Inferior parietal cortex (tissue), 1 donor: Measurements from ENCODE around the gene RBM15.
A peak's percentile ranks its signal among the peaks of the same experiment; 100 is the strongest.

Experiments used
- DNase-seq: peaks from one replicate; pipeline ENCODE4 v3.0.0-alpha.2; 2016; ENCODE audit errors: extremely low spot score

RBM15 gene, protein sequence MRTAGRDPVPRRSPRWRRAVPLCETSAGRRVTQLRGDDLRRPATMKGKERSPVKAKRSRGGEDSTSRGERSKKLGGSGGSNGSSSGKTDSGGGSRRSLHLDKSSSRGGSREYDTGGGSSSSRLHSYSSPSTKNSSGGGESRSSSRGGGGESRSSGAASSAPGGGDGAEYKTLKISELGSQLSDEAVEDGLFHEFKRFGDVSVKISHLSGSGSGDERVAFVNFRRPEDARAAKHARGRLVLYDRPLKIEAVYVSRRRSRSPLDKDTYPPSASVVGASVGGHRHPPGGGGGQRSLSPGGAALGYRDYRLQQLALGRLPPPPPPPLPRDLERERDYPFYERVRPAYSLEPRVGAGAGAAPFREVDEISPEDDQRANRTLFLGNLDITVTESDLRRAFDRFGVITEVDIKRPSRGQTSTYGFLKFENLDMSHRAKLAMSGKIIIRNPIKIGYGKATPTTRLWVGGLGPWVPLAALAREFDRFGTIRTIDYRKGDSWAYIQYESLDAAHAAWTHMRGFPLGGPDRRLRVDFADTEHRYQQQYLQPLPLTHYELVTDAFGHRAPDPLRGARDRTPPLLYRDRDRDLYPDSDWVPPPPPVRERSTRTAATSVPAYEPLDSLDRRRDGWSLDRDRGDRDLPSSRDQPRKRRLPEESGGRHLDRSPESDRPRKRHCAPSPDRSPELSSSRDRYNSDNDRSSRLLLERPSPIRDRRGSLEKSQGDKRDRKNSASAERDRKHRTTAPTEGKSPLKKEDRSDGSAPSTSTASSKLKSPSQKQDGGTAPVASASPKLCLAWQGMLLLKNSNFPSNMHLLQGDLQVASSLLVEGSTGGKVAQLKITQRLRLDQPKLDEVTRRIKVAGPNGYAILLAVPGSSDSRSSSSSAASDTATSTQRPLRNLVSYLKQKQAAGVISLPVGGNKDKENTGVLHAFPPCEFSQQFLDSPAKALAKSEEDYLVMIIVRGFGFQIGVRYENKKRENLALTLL

DNA sequence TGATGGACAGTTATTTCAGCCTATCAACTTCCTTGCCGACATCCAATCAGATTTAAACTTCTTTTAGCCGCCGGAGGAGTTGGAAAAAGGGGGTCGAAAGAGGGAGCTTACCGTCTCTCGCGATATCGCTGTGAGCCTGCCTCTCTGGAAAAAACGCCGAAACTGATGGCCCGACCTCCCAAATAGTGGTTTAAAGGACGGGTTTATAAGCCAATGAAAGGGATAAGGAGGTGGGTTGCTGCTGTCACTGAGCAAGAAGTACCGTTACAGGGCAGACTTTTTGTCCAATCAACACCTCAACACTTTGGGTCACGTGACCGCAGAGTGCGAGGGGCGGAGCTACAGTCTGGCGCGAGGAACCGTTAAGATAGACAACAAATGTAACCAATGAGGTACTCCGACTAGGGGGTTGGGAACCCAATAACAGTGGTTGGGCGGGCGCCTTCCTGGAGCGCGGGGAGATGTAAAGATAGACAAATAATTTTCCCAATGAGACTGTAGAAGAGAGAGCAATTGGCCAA, at the start of gene RBM15:
Gene RBM15, plus strand, starts transcription at position 492 of the 521 bp plus-strand sequence. Its CDS starts 29 bp downstream, at position 521.
- peak; percentile 100 for DNase-seq

DNA sequence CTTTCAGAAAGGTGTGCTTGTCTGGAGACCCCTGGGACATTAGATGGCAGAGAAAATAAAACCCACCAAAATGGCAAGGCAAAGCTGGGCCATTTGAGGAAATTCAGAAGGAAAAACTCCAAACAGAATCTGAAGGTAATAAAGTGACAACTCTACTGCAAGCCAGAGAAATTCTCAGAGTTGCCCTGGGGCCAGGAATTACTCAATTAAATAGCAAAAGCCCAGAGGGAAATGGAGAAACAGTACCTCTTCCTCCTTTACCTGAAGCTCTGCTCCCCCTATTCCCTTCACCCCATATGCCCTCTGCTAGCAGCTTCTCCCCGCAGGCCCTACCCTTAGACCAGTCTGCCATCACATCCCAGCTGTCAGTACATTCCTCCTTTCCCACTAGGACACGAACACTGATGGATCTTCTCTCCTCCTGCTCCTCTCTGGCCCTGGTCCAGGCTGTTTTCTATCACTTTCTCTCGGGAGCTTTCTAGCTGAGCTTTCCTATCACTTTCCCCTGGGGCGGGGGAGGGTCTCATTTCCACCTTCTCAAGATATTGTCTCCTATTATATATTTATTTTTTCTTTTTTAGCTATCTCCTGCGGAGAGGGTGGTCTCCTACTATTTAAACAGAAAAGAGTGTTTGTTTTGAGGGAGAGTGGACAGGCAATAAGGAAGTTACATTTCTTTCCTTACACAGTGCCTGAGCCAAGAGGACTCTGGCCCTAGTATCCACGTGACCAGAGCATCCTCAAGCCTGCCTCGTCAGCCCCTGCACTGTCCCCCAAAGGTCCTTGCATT, 47.7 kb upstream of the RBM15 start:
- no peak for DNase-seq

DNA sequence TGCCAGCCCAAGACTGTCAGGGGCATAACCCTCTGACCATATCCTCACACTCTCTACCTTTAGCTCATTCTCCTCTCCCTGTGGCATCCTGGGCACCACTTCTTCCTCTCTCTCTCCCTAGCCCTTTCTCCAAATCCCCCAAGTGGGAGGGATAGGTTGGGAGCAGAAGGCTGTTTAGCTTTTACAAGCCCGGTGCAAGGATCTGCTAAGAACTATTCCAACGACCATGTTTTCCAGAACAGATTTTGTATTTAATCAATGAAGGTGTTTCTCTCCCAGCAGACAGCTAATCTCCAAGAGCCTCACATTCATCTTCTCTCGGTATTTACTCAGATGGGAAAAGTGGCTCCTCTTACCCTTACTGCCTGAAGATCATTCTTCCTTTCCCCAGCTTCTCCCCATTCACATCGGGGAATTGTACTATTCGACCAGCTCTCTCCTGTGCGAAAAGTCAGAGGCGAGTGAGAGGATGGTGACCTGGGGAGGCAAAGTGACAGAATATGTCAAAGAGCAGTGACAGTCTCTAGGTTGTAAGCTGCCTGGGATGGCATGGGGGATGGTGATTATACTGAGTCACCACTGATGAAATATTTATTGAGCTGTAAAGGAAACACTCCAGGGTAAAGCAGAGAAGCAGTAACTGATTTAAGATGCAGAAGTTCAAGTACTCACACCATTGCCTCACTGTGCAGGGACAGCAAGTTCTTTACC, 47.0 kb upstream of the RBM15 start:
- no peak for DNase-seq

DNA sequence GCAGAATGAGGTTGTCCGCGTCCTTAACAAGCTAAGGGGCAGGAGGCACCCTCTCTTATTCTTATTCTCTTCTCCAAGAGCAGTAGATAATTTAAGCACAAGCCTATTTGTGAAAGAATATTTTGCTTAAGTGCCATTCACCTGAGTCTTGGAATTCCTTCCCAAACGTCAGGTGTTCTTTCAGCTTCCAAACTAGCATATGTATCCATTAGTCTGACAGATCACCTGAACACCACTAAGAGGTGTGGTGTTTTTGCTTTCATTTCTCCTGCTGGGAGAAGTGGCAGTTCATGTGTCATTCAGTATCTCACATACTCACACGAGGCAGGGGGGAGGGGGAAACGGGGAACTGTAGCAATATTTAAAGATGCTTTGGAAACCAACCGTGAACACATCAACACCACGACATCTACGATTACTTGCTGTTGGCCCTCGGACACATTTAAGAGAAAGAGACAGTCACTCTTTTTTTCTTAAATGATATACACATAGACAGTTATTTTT, 45.5 kb upstream of the RBM15 start:
- DNase-seq, result no peak

DNA sequence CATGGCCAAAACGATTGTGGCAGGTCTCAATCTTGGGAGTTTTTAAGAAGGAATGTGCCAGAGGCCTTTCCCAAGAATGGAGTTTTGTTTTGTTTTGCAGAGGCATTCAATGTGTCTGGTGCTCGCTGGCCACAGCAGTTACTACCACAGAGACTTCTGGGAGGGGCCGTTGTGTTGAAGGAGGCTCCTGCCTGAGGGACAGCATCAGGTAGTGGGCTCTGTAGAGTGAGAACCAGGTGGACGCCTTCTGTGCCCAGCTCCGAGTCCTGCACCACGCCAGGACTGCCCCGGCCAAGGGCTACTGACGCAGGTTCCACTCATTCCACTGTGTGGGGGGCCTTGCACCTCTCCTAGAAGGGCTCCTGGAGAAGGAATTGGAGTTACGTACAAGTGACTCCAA, 44.9 kb upstream of the RBM15 start:
- DNase-seq, result no peak

DNA sequence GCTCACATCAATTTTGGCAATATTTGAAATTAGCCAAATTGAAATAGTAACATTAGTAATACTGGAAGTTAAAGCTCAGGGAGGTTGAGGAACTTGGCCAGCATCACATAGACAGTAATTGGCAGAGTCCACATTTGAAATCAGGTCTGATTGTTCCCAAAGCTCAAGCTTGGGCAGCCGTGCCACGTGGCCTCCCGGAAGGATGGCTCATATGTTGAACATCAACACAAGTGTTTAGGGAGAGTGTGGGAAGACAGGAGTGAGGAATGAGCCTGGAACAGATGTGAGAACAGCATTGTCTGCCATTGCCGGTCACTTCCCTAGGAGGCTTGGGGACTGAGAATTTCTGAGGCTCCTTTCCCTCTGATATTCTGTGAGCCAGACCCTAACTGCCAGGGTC, 40.2 kb upstream of the RBM15 start:
- peak; percentile 41 for DNase-seq

DNA sequence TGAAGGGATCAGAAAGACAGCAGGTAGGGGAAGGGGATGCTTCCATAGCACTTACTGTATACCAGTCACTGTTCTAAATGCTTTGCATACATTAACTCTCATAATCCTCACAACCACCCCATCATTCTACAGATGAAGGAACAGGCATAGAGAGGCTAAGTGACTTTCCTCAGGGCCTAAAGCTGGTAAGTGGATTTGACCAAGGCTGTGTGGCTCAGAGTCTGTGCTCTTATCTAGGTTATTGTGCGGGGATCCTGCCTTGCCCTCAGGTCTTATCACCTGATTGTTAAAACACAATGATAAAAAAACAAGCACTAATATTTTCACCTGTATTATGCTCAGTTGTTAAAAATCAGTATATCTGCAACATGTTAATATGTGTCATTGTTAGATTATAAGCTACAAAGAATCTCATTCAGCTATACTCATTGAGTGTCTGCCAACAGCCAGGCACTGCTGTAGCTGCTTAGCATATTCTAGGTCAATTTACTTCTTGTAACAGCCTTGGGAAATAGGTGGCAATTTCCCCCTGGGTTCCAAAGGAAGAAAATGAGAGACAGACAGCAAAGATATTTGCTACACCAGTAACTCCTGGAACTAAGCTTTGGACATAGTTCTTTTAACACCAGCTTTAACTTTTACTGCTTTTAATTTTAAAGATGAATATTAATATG, 38.6 kb upstream of the RBM15 start:
- no peak for DNase-seq

DNA sequence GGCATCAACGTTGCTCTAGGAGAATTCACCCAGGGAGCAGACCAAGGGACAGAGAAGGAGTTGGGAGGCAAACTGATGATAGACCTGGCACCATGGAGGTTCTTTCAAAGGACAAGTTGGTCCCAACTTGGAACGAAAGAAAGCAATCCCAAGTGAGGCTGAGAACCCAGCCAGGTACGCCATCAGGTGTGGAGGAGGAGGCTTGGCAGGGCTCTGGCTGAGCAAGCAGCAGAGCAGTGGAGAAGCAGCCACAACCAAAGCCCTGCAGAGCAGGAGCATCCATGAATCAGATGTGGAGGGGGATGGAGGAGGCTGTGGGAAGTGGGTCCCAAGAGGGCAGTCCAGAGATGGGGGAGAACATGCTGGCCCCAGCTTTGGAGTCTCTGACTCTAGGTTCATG, 36.3 kb upstream of the RBM15 start:
- no peak for DNase-seq

DNA sequence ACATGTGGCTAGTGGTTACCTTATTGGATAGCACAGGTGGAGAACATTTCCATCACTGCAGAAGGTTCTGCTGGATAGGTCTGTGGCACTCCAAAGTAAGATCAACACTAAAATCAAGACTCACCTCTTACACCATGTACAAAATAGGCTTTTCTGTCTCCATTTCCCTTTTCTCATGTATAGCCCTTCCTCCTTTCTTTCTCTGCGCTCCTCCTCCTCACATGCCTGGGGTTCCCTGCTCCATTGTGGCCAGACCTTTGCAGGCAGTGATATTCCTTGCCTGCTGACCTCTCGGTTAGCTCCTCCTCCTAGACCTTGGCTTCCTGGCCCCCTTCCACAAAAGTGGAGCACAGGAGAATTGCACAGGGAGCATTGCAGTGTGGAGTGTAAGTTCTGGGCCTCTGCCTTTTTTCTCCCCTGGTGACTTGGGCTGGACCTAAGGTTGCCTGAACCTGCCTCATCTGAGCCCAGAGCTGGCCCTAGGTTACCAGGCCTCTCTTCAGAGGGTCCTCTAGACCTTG, 33.2 kb upstream of the RBM15 start:
- DNase-seq, result no peak

DNA sequence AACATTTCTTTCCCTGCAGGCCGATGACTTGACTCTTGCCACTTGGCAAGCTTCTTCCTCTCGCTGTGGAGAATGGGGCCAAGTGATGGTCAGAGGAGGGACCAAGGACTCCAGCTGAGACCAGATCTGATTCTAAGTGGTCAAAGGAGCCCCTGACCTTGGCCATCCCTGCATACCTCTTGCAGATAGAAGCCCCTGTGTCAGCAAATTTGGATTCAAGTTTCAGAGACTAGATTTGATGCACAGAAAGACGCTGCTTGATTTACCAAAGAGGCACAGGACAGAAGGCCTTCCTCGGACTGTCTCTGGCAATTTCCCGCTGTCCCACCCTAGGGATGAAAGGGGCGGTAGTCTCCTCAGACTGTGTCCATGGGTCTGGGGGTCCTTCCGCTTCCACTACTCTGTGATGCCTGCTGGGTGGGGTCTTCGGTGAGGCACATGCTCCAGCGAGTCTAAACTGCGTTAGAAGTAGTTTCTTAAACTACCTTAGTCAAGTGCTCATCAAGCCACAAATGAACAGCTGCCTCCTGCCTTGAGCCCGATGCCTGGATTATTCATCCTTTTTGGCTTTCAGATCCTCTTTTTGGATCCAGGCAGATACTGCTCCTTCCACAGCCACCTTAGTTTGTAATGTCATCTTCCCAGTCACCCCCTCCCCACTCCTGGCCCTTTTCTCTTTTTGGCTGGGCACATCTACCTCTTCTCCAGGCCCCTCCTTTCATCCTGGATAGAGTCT, 31.8 kb upstream of the RBM15 start:
- DNase-seq, result no peak

DNA sequence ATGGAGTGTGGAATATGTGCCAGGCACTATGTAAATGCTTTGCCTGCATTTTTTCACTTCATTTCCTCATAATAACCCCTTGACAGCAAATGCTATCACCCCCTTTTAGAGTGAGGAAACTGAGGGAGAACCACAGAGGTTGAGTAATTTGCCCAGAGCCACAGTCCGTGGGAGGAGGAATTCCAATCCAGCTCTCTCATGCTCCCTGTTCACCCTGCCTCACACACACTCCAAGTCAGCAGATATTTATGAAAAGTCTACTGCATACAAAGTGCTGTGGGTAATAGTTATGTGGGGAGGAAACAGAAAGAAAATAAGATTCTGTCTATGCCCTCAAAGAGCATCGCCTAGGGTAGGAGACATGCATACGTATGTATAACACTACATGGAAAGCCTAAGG, 30.9 kb upstream of the RBM15 start:
- no peak for DNase-seq

DNA sequence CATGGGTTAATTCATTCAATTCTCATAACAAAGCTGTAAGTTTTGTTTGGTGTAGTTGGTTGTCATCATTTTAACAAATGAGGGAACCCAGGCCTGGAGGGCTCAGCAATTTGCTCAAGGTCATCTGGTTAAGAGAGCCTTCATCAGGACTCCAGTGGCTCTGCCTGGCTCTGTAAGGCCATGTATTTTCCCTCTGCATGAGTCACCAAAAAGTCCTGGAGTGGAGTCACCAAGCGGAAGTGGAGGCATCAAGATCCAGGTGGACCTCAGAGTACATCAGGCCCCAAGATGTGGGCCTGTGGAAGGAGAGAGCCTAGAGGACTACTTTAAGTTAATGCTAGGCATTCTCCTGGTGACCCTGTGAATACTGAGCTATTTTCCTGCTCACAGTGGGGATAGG, 30.0 kb upstream of the RBM15 start:
- DNase-seq, result no peak

DNA sequence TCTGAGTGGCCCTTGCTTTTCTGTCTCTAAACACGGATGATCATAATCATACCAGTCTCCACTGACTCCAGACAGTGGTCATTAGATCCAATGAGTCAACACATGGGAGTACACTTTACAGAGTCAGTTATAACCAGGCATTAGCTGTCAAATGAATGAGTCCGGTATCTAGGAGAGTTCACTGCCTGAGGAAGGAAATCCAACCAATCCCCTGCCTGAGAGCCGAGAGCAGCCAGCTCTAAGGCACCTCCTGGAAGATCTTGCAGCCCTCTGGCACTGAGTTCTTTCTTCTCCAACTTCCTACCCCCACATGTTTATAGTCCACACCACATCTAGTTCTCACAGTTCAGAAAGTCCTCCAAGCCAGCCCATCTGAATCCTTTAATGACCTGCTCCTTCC, 29.4 kb upstream of the RBM15 start:
- DNase-seq, result no peak

DNA sequence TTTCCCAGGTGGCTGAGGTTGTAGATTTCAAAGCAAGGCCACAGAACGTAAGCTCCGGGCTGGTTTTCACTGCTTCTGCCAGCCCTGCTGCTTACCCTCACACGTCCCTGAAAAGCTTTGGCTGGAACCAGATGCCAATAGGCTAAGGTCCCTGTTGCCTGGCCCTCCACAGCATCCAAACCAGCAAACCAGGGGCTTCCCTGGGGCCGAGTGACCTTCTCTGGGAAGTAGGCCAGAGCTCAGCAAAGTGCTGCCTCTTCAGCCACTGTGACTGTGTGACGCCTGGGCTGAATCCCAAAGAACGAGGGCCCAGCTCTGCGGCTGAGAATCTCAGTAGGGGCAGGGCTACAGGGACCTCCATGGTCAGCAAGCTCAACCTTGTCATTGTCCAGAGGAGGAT, 28.9 kb upstream of the RBM15 start:
- no peak for DNase-seq

DNA sequence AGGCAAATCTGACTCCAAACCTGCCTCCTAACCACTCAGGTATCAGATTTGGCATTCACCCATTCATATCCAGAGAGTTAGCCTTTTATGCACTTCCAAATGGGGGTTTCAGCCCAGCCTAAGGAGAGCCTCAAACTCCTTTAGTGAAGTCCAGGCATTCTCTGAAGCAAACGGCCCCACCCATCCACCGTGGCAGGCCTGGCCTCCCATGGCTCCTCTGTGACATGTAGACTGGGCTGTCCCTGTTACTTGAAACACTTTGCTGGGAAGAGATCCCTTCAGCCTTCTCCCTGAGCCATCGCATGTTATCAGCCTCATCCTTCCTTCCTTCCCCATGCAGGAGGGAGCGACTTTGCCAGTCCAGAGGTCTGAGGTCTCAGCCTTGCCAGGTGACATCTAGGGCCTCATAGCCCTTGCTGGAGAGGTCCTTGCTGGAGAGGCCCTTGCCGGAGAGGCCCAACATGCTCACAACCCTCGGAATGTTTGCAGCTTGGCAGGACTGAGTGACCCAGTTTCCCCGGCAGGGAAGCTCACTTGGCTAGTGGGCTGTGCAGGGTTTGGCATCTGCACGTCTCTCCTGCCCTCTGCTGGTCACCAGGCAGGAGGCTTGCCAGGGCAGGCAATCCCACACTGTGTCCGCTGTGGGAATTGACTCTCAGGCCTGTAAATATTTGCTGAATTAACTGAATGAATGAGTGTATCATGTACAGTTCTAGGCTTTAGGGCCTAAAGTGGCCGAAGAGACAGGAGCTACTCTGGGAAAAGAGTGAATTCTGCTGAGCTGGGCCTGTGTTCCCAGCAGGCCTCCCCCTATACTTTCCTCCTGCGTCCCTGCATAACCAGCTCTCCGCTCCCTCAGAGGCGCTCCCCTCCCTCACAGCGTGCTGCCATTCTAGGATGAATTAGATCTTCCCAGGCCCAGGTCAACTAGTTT, 26.7 kb upstream of the RBM15 start:
- peak; percentile 84 for DNase-seq

DNA sequence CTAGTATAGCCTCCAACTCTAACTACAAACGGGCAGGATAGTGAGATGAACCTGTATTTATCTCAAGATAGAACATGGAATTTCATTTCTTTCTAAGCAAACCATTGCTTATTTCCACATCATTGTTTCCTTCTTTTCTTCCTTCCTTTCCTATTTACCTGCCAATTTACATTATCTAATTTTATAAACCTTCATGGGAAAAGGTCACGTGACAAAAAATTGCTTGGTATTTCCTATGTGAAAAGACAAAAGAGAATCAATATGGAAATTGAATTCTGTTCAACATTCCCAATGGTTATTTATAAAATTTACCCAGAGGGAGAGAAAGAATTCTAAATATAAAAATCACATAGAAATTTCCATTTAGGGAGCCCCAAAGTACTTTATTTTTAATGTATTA, 22.4 kb upstream of the RBM15 start:
- DNase-seq, result no peak

DNA sequence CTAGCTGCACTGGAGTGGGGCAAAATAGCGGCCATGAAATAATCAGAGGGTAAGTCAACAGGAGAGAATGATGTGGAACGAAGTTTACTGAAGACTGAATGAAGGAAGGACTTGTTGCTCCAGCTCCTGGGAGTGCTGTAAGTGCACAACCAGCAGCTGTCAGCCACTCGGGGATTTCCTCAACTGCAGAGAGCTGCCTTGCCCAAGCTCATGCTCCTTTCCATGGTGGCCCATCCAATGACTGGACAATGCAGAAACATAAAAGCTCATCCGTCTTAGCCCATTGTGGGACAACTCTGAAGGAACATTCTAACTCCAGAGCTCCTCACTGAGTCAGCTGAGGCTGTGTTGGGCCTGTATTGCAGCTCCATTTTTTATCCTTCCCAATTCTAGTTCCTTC, 21.1 kb upstream of the RBM15 start:
- no peak for DNase-seq
